SK-N-SH treated with all-trans-retinoic acid at 6 μM for 48 hours (cell line): ENCODE results near the gene GSTM3.
"Not testable (repeated sequence)": the region's sequence is repeated elsewhere in the genome, so short reads cannot be mapped to it uniquely, and the experiment has no call there.

Source experiments
- ARNTL ChIP-seq: fragments of 450-650 bp; formaldehyde crosslinking; IDR thresholded peaks from 2 replicates; pipeline ENCODE4 v1.5.0; 2020; ENCODE audit warnings: low read depth, mild to moderate bottlenecking, moderate library complexity, borderline replicate concordance
- CSDC2 ChIP-seq: fragments of 250-450 bp; sonication (Bioruptor Pico); IDR thresholded peaks from 2 replicates; pipeline ENCODE4 v1.5.0; 2020; ENCODE audit warnings: mild to moderate bottlenecking, moderate library complexity
- ESRRG ChIP-seq: fragments of 250-450 bp; sonication (Bioruptor Pico); IDR thresholded peaks from 2 replicates; pipeline ENCODE4 v1.6.1; 2021; ENCODE audit warnings: mild to moderate bottlenecking
- PATZ1 ChIP-seq: fragments of 250-450 bp; sonication (Bioruptor Pico); IDR thresholded peaks from 2 replicates; pipeline ENCODE4 v1.8.0; 2020; ENCODE audit warnings: mild to moderate bottlenecking, moderate library complexity, borderline replicate concordance
- PPARA ChIP-seq: fragments of 250-450 bp; sonication (Bioruptor Pico); IDR thresholded peaks from 2 replicates; pipeline ENCODE4 v1.5.0; 2020; ENCODE audit warnings: mild to moderate bottlenecking, borderline replicate concordance
- RARB ChIP-seq: fragments of 250-450 bp; sonication (Bioruptor Pico); IDR thresholded peaks from 2 replicates; pipeline ENCODE4 v1.8.0; 2021; ENCODE audit warnings: mild to moderate bottlenecking, moderate library complexity
- TSHZ2 ChIP-seq: fragments of 250-450 bp; sonication (Bioruptor Pico); IDR thresholded peaks from 2 replicates; pipeline ENCODE4 v1.5.0; 2020; ENCODE audit warnings: mild to moderate bottlenecking, moderate library complexity
- ZC3H10 ChIP-seq: fragments of 250-450 bp; sonication (Bioruptor Pico); IDR thresholded peaks from 2 replicates; pipeline ENCODE4 v1.5.1; 2021; ENCODE audit warnings: mild to moderate bottlenecking, moderate library complexity
- ZFP3 ChIP-seq: fragments of 250-450 bp; sonication (Bioruptor Pico); IDR thresholded peaks from 2 replicates; pipeline ENCODE4 v1.5.0; 2020; ENCODE audit warnings: mild to moderate bottlenecking, moderate library complexity
- ZFP30 ChIP-seq: fragments of 450-650 bp; formaldehyde crosslinking; IDR thresholded peaks from 2 replicates; pipeline ENCODE4 v1.5.0; 2022; ENCODE audit warnings: mild to moderate bottlenecking, moderate library complexity
- ZNF565 ChIP-seq: fragments of 450-650 bp; formaldehyde crosslinking; conservative IDR thresholded peaks from 2 replicates; pipeline ENCODE4 v1.5.0; 2020; ENCODE audit warnings: low read depth, mild to moderate bottlenecking, moderate library complexity
- ZNF70 ChIP-seq: fragments of 450-650 bp; formaldehyde crosslinking; IDR thresholded peaks from 2 replicates; pipeline ENCODE4 v1.5.0; 2020; ENCODE audit warnings: mild to moderate bottlenecking, moderate library complexity

DNA sequence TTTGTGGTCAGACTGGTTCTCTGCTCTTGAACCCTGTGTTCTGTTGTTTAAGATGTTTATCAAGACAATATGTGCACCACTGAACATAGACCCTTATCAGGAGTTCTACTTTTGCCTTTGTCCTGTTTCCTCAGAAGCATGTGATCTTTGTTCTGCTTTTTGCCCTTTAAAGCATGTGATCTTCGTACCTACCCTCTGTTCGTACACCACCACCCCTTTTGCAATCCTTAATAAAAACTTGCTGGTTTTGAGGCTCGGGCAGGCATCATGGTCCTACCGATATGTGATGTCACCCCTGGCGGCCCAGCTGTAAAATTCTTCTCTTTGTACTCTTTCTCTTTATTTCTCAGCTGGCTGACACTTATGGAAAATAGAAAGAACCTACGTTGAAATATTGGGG lies 56.1 kb downstream of the GSTM3 start:
- TF ChIP-seq ZFP3 (CRISPR knock-in tag); PPARA; PATZ1 (CRISPR knock-in tag); ZNF565 (CRISPR knock-in tag); CSDC2 (CRISPR knock-in tag); ZNF70 (CRISPR knock-in tag); ZFP30; ESRRG (CRISPR knock-in tag); ZC3H10 (CRISPR knock-in tag); TSHZ2 (CRISPR knock-in tag); RARB (CRISPR knock-in tag); ARNTL (CRISPR knock-in tag): not testable (repeated sequence)
